H1 (cell line): ENCODE data around the gene GALNTL6. TPM values are rescaled to one million over a fixed set of nuclear protein-coding genes. Genes with fewer than 3 reads are reported as not detected.

Experiments used
- CTCF ChIA-PET: fragments of 300-600 bp; sonication (Branson Sonifier 250); formaldehyde crosslinking; loops from one replicate; lab custom pipeline; 2021; ENCODE audit not compliant: partially characterized antibody; lab: Charles Lee
- POLR2A ChIA-PET: fragments of 300-600 bp; sonication (Branson Sonifier 250); formaldehyde crosslinking; loops from one replicate; lab custom pipeline; 2021; ENCODE audit warnings: inconsistent platforms; ENCODE audit not compliant: partially characterized antibody; lab: Charles Lee
- DNase-seq, 2 experiments: peaks; one replicate each; pipeline versions ENCODE4 v3.0.0 to v3.0.0-alpha.2; 2010 to 2022; ENCODE audit warnings: low spot score in 2 of 2, low read depth in 1 of 2, mixed read lengths in 1 of 2
- FAIRE-seq: peaks from 2 replicates; lab custom pipeline; 2011; peaks lifted over from hg19 to GRCh38; lab: Jason Lieb, UNC
- H2AFZ ChIP-seq: 2 replicates; pipeline ENCODE4 v1.8.1; 2012; ENCODE audit warnings: low read length, inconsistent platforms
- H2AK5ac ChIP-seq: 2 replicates; pipeline ENCODE4 v1.6.1; 2013; ENCODE audit warnings: low read depth, low read length
- H2BK120ac ChIP-seq: replicated peaks from 2 replicates; pipeline ENCODE3; 2013; ENCODE audit warnings: low read depth, low read length, inconsistent platforms
- H2BK12ac ChIP-seq: 2 replicates; pipeline ENCODE4 v1.6.1; 2013; ENCODE audit warnings: low read depth, low read length
- H2BK15ac ChIP-seq: 2 replicates; pipeline ENCODE4 v1.6.1; 2013; ENCODE audit warnings: low read length
- H2BK20ac ChIP-seq: 2 replicates; pipeline ENCODE4 v1.6.1; 2013; ENCODE audit warnings: low read length
- H2BK5ac ChIP-seq: 2 replicates; pipeline ENCODE4 v1.6.1; 2013; ENCODE audit warnings: low read depth, low read length
- H3K14ac ChIP-seq: 2 replicates; pipeline ENCODE4 v1.6.1; 2013; ENCODE audit warnings: inconsistent platforms; ENCODE audit not compliant: insufficient read length
- H3K18ac ChIP-seq: 2 replicates; pipeline ENCODE4 v1.6.1; 2013; ENCODE audit warnings: low read length; ENCODE audit errors: extremely low read depth
- H3K23ac ChIP-seq: 2 replicates; pipeline ENCODE4 v1.6.1; 2013; ENCODE audit warnings: inconsistent platforms; ENCODE audit not compliant: insufficient read length
- H3K23me2 ChIP-seq: 2 replicates; pipeline ENCODE4 v1.6.1; 2013; ENCODE audit warnings: low read depth, low read length
- H3K27ac ChIP-seq: 2 replicates; pipeline ENCODE4 v1.6.1; 2011; ENCODE audit warnings: low read depth, low read length, inconsistent platforms
- H3K27me3 ChIP-seq, 4 experiments: replicated peaks in 1 of 4; 1 replicate in 1 of 4; 2 replicates in 3 of 4; pipeline versions ENCODE4 v1.6.1 to v1.8.1; 2011 to 2013; ENCODE audit warnings: low read length in 3 of 4, mild to moderate bottlenecking in 3 of 4, inconsistent platforms in 2 of 4, mixed read lengths in 2 of 4, moderate library complexity in 1 of 4; ENCODE audit not compliant: control insufficient read depth in 3 of 4, insufficient read depth in 3 of 4; ENCODE audit errors: extremely low read depth in 1 of 4
- H3K36me3 ChIP-seq, 4 experiments: 2 replicates each; pipeline versions ENCODE4 v1.6.1 to v1.8.1; 2011 to 2013; ENCODE audit warnings: mild to moderate bottlenecking in 4 of 4, low read length in 3 of 4, moderate library complexity in 2 of 4, control low read depth in 1 of 4, inconsistent platforms in 1 of 4; ENCODE audit not compliant: insufficient read depth in 4 of 4, control insufficient read depth in 2 of 4
- H3K4ac ChIP-seq: replicated peaks from 2 replicates; pipeline ENCODE3; 2013; ENCODE audit warnings: low read length, low read depth, mixed read lengths, inconsistent platforms; ENCODE audit not compliant: insufficient read length
- H3K4me1 ChIP-seq, 4 experiments: replicated peaks in 1 of 4; 1 replicate in 1 of 4; 2 replicates in 3 of 4; pipeline versions ENCODE4 v1.6.1 to v1.8.1; 2011 to 2013; ENCODE audit warnings: low read length in 3 of 4, inconsistent platforms in 2 of 4, mixed read lengths in 1 of 4; ENCODE audit not compliant: insufficient read depth in 4 of 4, control insufficient read depth in 3 of 4
- H3K4me2 ChIP-seq, 2 experiments: 2 replicates each; pipeline versions ENCODE4 v1.6.1 to v1.8.1; 2011 to 2013; ENCODE audit warnings: low read depth in 2 of 2, low read length in 2 of 2, control low read depth in 1 of 2, inconsistent platforms in 1 of 2, mild to moderate bottlenecking in 1 of 2; ENCODE audit not compliant: insufficient read depth in 1 of 2
- H3K4me3 ChIP-seq, 4 experiments: fragments of 200-600, 300-600 bp in 1 of 4; sonication (generic), shearing (Covaris generic), sonication (Bioruptor Twin) in 1 of 4; 2 replicates each; pipeline versions ENCODE4 v1.5.1 to v1.8.1; 2011 to 2016; ENCODE audit warnings: low read length in 4 of 4, low read depth in 3 of 4, control low read depth in 2 of 4, inconsistent platforms in 2 of 4, mild to moderate bottlenecking in 2 of 4, mixed read lengths in 1 of 4, moderate library complexity in 1 of 4; ENCODE audit not compliant: insufficient read depth in 2 of 4; ENCODE audit errors: extremely low read depth in 1 of 4
- H3K56ac ChIP-seq: replicated peaks from 2 replicates; pipeline ENCODE3; 2013; ENCODE audit warnings: low read depth, mild to moderate bottlenecking, mixed read lengths, low read length, inconsistent platforms; ENCODE audit not compliant: insufficient read length
- H3K79me1 ChIP-seq: 2 replicates; pipeline ENCODE4 v1.6.1; 2013; ENCODE audit warnings: low read depth, low read length, control low read depth
- H3K79me2 ChIP-seq, 2 experiments: 2 replicates each; pipeline versions ENCODE4 v1.6.1 to v1.8.1; 2012 to 2013; ENCODE audit warnings: low read length in 2 of 2, mild to moderate bottlenecking in 2 of 2, inconsistent platforms in 1 of 2; ENCODE audit not compliant: insufficient read depth in 2 of 2, control insufficient read depth in 1 of 2
- H3K9ac ChIP-seq, 4 experiments: replicated peaks in 1 of 4; 1 replicate in 1 of 4; 2 replicates in 3 of 4; pipeline versions ENCODE4 v1.6.1 to v1.8.1; 2011 to 2013; ENCODE audit warnings: low read depth in 3 of 4, low read length in 3 of 4, control low read depth in 2 of 4, mild to moderate bottlenecking in 2 of 4, moderate library complexity in 2 of 4, inconsistent platforms in 1 of 4; ENCODE audit errors: extremely low read depth in 1 of 4
- H3K9me3 ChIP-seq, 2 experiments: 2 replicates each; pipeline versions ENCODE4 v1.6.1 to v1.8.1; 2012 to 2013; ENCODE audit warnings: mild to moderate bottlenecking in 2 of 2, moderate library complexity in 2 of 2, control low read depth in 1 of 2, inconsistent platforms in 1 of 2, low read depth in 1 of 2, low read length in 1 of 2, mixed read lengths in 1 of 2; ENCODE audit not compliant: insufficient read depth in 2 of 2
- H4K20me1 ChIP-seq, 2 experiments: replicated peaks in 1 of 2; 2 replicates each; pipeline versions ENCODE3 to v1.8.1; 2011 to 2013; ENCODE audit warnings: inconsistent platforms in 2 of 2, low read length in 2 of 2, mild to moderate bottlenecking in 1 of 2; ENCODE audit not compliant: insufficient read depth in 2 of 2, control insufficient read depth in 1 of 2
- H4K5ac ChIP-seq: 2 replicates; pipeline ENCODE4 v1.6.1; 2013; ENCODE audit warnings: low read length, low read depth, mixed read lengths, inconsistent platforms; ENCODE audit not compliant: insufficient read length
- H4K8ac ChIP-seq: 2 replicates; pipeline ENCODE4 v1.8.0; 2013; ENCODE audit warnings: mild to moderate bottlenecking, moderate library complexity, low read length, inconsistent platforms; ENCODE audit not compliant: insufficient read depth; ENCODE audit errors: extremely low read depth
- H4K91ac ChIP-seq: replicated peaks from 2 replicates; pipeline ENCODE3; 2013; ENCODE audit warnings: low read length, mixed read lengths, inconsistent platforms; ENCODE audit not compliant: insufficient read length
- WGBS, 2 experiments: shearing (Covaris generic) in 1 of 2; methylation state at CpG; one replicate each; pipeline versions ENCODE4 v1.1.6 to v1.1.7; 2013 to 2015; ENCODE audit warnings: low lambda C conversion rate in 2 of 2, mixed read lengths in 2 of 2, inconsistent platforms in 1 of 2, low coverage in 1 of 2, missing lambda C conversion rate in 1 of 2; ENCODE audit not compliant: insufficient replicate concordance in 2 of 2, insufficient coverage in 1 of 2, insufficient read length in 1 of 2; ENCODE audit errors: extremely low coverage in 1 of 2, missing lambda C conversion rate in 1 of 2; 5-methylcytosine and 5-hydroxymethylcytosine counted together
- polyA plus RNA-seq, 7 experiments: library from polyadenylated mRNA; depleted of rRNA in 3 of 7; stranded (reverse) in 5 of 7; unstranded in 2 of 7; fragments of >200 nt in 5 of 7; fragments of 200-250 nt in 2 of 7; gene quantifications; 1 replicate in 5 of 7; 2 replicates in 1 of 7; 4 replicates in 1 of 7; pipeline versions ENCODE4 v1.2.1 to v1.2.3, GENCODE V29; 2011 to 2013; ENCODE audit warnings: missing spikeins in 2 of 7, mixed read lengths in 2 of 7
- total RNA-seq: library from RNA; stranded (reverse); fragmentation: NEBNext Ultra II Directional; extraction: Animal tissue kit (Norgen Biotek cat#: 25700); gene quantifications from 2 replicates; pipeline ENCODE4 v1.2.1, GENCODE V29; 2021

The GALNTL6 gene
- total and polyA plus RNA-seq, 2 of the 8 experiments (the other 6 are each of a cell fraction or from before 2014, with no cell fraction given): 0.03 to 0.32 TPM

DNA sequence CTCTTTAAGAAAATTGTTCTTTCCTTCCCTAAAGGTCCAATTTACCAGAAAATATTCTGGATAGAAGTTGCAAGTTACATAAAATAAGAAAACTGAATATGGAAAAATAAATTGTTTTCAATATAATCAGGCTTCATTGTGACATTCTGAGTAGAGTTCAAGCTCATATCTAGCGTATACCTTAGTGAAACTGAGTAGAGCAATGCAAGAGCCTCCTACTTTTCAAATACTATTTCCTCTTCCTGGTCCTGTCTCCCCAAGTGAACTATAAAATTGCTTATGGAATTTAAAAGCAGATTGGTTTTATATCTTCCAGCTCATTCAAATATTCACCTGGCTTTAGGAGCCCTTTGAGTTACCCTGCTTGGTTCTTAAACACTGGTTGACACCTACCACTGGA lies 1166.1 kb downstream of the GALNTL6 start:
- Histone ChIP-seq H4K20me1 (no peaks in the 10 kb centered on the region), H3K23ac (no peak overlapping the region), H3K79me2 (no peaks in the 10 kb centered on the region), H3K18ac (no peak overlapping the region), H3K27ac (no peak overlapping the region), H3K9ac (no peak overlapping the region), H3K9me3 (0 out of 4 replicates have a peak, but pooled peaks cover 0 to 2% of the 10 kb centered on the region in 2 experiments), H3K4me2 (no peak overlapping the region), H3K14ac (no peak overlapping the region), H2BK5ac (no peak overlapping the region), H2AFZ (no peak overlapping the region), H3K36me3 (no peaks in the 10 kb centered on the region), H3K4ac (no peak overlapping the region), H3K79me1 (no peaks in the 10 kb centered on the region), H2AK5ac (no peak overlapping the region), H2BK20ac (no peak overlapping the region), H2BK15ac (no peak overlapping the region), H2BK120ac (no peak overlapping the region), H4K91ac (no peak overlapping the region), H3K4me3 (no peak overlapping the region), H3K4me1 (peaks cover 0 to 2% (median 0%) of the 10 kb centered on the region in 4 experiments; a peak in 1 of 7 replicates), H4K5ac (no peak overlapping the region), H4K8ac (no peak overlapping the region), H3K23me2 (no peaks in the 10 kb centered on the region), H3K56ac (no peak overlapping the region), H2BK12ac (no peak overlapping the region), H3K27me3 (no peaks in the 10 kb centered on the region)
- FAIRE-seq (no peak), DNase-seq (no peak)
- POLR2A ChIA-PET: no interaction called here
- CTCF ChIA-PET: interaction anchor here (1.2 to 1.5 kb wide), 3 partner anchors 34 to 87 kb away, joined by 3 to 5 read pairs (median 4); no protein-coding TSS in a partner anchor
- WGBS, 2 experiments: 100% methylated on average over 1 of the region's 1 CpG; no CpG with 5 or more reads in 1 of the 2 experiments
